Prostate gland (tissue), 2 donors: ENCODE results near the gene DNAJC5G. TPM values are rescaled to one million over a fixed set of nuclear protein-coding genes. Genes with fewer than 3 reads are reported as not detected.

Experiments used
- DNase-seq: peaks from one replicate; pipeline ENCODE4 v3.0.0-alpha.2; 2019; ENCODE audit warnings: low spot score
- H3K27ac ChIP-seq, 2 donors: fragments of 200-600 bp; sonication (generic); 2 replicates each; pipeline ENCODE4 v1.5.1; 2017 to 2019
- H3K27me3 ChIP-seq: fragments of 200-600 bp; sonication (generic); replicated peaks from 2 replicates; pipeline ENCODE4 v1.5.1; 2019; ENCODE audit not compliant: insufficient read depth
- H3K36me3 ChIP-seq, 2 donors: fragments of 200-600 bp; sonication (generic); 1 replicate in 1 of 2; 2 replicates in 1 of 2; pipeline versions ENCODE4 v1.5.1 to v1.8.1; 2017 to 2019
- H3K4me1 ChIP-seq: fragments of 200-600 bp; sonication (generic); replicated peaks from 2 replicates; pipeline ENCODE4 v1.5.1; 2019
- H3K4me3 ChIP-seq, 2 donors: fragments of 200-600 bp; sonication (generic); 2 replicates each; pipeline ENCODE4 v1.5.1; 2017 to 2019
- H3K9me3 ChIP-seq: fragments of 200-600 bp; sonication (generic); 2 replicates; pipeline ENCODE4 v1.5.1; 2017
- CTCF ChIP-seq, 4 experiments: fragments of 200-600 bp in 2 of 4; fragments of 450-650 bp in 2 of 4; sonication (generic) in 2 of 4; IDR thresholded peaks; 1 replicate in 3 of 4; 2 replicates in 1 of 4; pipeline ENCODE4 v1.5.1; 2016 to 2019; ENCODE audit warnings: antibody characterized with exemption in 4 of 4, mild to moderate bottlenecking in 2 of 4, moderate library complexity in 2 of 4
- POLR2A ChIP-seq: fragments of 450-650 bp; IDR thresholded peaks from one replicate; pipeline ENCODE4 v1.6.1; 2016; ENCODE audit warnings: antibody characterized with exemption, mild to moderate bottlenecking
- POLR2AphosphoS5 ChIP-seq: sonication (generic); formaldehyde crosslinking; IDR thresholded peaks from one replicate; pipeline ENCODE4 v1.6.1; 2017; ENCODE audit warnings: antibody characterized with exemption
- WGBS: methylation state at CpG from one replicate; pipeline ENCODE4 v1.1.5; 2018; 5-methylcytosine and 5-hydroxymethylcytosine counted together
- intact Hi-C: fragments of 100-400 bp; cut with DNase I; formaldehyde crosslinking; loops from one replicate; pipeline ENCODE4 v1.14.2; 2022
- total RNA-seq, 2 donors: library from RNA; depleted of rRNA; stranded (reverse); fragments of >200 nt; gene quantifications; one replicate each; pipeline ENCODE4 v1.1.0, GENCODE V29; 2016

Gene DNAJC5G
- total RNA-seq, 2 donors from 2014 or later: 16.1 TPM; not detected in 1

GRCh38 chr2:27255660-27256059, 19.6 kb upstream of the DNAJC5G start:
- intact Hi-C loops: no loop called here

GRCh38 chr2:27256855-27257454, 18.3 kb upstream of the DNAJC5G start:
- intact Hi-C loops: no loop called here
- no peak for TF ChIP-seq CTCF (IDR thresholded peaks at IDR 0.05)
- no peak for TF ChIP-seq POLR2AphosphoS5
- TF ChIP-seq POLR2A: no peak
- H3K27me3 ChIP-seq: no peaks in the 10 kb centered on the region
- no peaks in the 10 kb centered on the region for H3K9me3 ChIP-seq
- 77% methylated on average over 7 of the region's 7 CpGs for WGBS
- no peak for DNase-seq
- H3K36me3 ChIP-seq: no peaks in the 10 kb centered on the region
- no peaks in the 10 kb centered on the region for H3K4me1 ChIP-seq
- H3K27ac ChIP-seq: no peak overlapping the region
- H3K4me3 ChIP-seq: no peak overlapping the region

More at GRCh38 chr2:27255660-27256059, 19.6 kb upstream of the DNAJC5G start:
- Histone ChIP-seq H3K27me3 (no peaks in the 10 kb centered on the region), H3K4me3 (no peak overlapping the region), H3K9me3 (no peaks in the 10 kb centered on the region), H3K36me3 (no peaks in the 10 kb centered on the region), H3K27ac (no peak overlapping the region), H3K4me1 (no peaks in the 10 kb centered on the region)
- no peak for DNase-seq
- TF ChIP-seq CTCF (IDR thresholded peaks at IDR 0.05) (no peak), POLR2AphosphoS5 (no peak), POLR2A (no peak)
- 46% methylated on average over 1 of the region's 1 CpG for WGBS

GRCh38 chr2:27258051-27258450, 17.2 kb upstream of the DNAJC5G start:
- Histone ChIP-seq H3K4me3 (no peak overlapping the region), H3K27ac (no peak overlapping the region), H3K27me3 (peaks cover 3% of the 10 kb centered on the region), H3K36me3 (no peaks in the 10 kb centered on the region), H3K9me3 (no peaks in the 10 kb centered on the region), H3K4me1 (peaks cover 4% of the 10 kb centered on the region)
- TF ChIP-seq CTCF (IDR thresholded peaks at IDR 0.05): no peak
- no peak for TF ChIP-seq POLR2A
- TF ChIP-seq POLR2AphosphoS5: no peak
- intact Hi-C loops: no loop called here
- no peak for DNase-seq
- 84% methylated on average over 8 of the region's 8 CpGs for WGBS

GRCh38 chr2:27261241-27261925, 13.8 kb upstream of the DNAJC5G start:
- Histone ChIP-seq H3K4me1 (peaks cover 7% of the 10 kb centered on the region), H3K9me3 (no peaks in the 10 kb centered on the region), H3K27ac (no peak overlapping the region), H3K36me3 (no peaks in the 10 kb centered on the region), H3K4me3 (no peak overlapping the region), H3K27me3 (peaks cover 10% of the 10 kb centered on the region)
- intact Hi-C loops: no loop called here
- no peak for DNase-seq
- WGBS: 54% methylated on average over 11 of the region's 11 CpGs
- TF ChIP-seq CTCF (IDR thresholded peaks at IDR 0.05) (no peak), POLR2A (no peak), POLR2AphosphoS5 (no peak)

- Histone ChIP-seq H3K27ac (no peak overlapping the region), H3K9me3 (no peaks in the 10 kb centered on the region), H3K27me3 (peaks cover 10% of the 10 kb centered on the region), H3K36me3 (no peaks in the 10 kb centered on the region), H3K4me1 (peaks cover 7% of the 10 kb centered on the region), H3K4me3 (peak overlapping the region in 1 of 2 donors; percentile 40)
- no peak for DNase-seq
- no peak for TF ChIP-seq CTCF (IDR thresholded peaks at IDR 0.05)
- no peak for TF ChIP-seq POLR2A
- no peak for TF ChIP-seq POLR2AphosphoS5
- WGBS: 4% methylated on average over 34 of the region's 40 CpGs
- intact Hi-C loops: no loop called here
These were observed 13.3 kb upstream of the DNAJC5G start for GRCh38 chr2:27261926-27262298.
